Measurements from ENCODE around the gene FBXO21. TPM values are rescaled to one million over a fixed set of nuclear protein-coding genes. Genes with fewer than 3 reads are reported as not detected.
"Not testable (repeated sequence)": the region's sequence is repeated elsewhere in the genome, so short reads cannot be mapped to it uniquely, and the experiment has no call there.

Gene FBXO21, protein sequence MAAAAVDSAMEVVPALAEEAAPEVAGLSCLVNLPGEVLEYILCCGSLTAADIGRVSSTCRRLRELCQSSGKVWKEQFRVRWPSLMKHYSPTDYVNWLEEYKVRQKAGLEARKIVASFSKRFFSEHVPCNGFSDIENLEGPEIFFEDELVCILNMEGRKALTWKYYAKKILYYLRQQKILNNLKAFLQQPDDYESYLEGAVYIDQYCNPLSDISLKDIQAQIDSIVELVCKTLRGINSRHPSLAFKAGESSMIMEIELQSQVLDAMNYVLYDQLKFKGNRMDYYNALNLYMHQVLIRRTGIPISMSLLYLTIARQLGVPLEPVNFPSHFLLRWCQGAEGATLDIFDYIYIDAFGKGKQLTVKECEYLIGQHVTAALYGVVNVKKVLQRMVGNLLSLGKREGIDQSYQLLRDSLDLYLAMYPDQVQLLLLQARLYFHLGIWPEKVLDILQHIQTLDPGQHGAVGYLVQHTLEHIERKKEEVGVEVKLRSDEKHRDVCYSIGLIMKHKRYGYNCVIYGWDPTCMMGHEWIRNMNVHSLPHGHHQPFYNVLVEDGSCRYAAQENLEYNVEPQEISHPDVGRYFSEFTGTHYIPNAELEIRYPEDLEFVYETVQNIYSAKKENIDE
- polyA plus RNA-seq = 10 to 100 TPM; 10.3 to 10.7 (median 10.6) TPM

DNA sequence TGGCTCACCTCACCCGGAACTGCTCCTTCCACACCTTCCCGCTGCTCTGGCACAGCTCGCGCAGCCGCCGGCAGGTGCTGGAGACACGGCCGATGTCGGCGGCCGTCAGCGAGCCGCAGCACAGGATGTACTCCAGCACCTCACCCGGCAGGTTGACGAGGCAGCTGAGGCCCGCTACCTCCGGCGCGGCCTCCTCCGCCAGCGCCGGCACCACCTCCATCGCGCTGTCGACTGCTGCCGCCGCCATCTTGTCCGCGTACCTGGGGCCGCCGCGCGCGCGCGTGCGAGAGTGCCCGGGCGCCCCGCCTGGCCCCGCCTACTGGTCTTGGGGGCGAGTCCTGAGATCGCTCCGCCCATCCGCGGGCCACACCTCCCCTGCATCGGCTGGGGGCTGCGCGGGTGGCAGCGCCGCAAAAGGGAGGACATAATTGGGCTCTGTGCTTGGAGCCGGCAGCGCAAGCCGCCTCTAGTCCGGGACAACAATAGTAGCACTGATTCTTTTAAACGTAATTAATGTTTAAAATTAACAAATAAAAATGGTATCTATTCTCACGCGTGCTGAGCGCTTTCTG lies at the start of gene FBXO21:
TSS of gene FBXO21 (minus strand) at position 261 of the 572 bp plus-strand sequence. CDS start at position 247, 14 bp downstream.
- H3K27ac ChIP-seq (ENCODE audit: low read depth, low read length) = peak within 1 kb of the TSS; percentile 44
- 1 to 2% (median 2%) methylated on average over 48 to 59 of the region's 59 CpGs for WGBS, 3 donors

DNA sequence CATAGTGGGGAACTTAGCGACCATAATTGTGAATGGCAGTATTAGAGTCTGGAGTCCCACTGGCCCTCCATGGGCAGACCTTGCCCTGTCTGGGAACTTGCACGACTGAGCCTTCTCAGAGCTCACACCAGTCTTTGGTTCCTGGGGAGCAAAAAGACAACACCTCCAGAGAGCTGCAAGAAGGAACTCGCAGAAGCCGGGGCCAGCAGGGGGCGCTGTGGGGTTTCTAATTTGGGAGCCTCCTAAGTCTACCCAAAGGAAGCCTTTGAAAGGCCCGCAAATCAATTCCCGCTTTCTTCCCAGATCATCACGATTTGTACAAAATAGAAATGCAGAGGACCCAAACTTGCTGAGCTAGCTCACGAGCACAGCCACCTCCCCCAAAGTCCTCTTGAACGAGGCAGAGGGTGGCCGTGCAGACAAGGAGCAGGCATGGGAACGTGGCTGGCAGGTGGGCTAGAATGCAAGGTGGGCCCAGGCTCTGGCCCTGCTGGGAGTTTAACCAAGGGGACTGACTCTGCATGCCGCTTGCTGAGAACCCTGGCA lies 46.3 kb upstream of the FBXO21 start:
- 7 to 24% (median 9%) methylated on average over 13 of the region's 13 CpGs for WGBS, 3 donors
- no peak overlapping the region for H3K27ac ChIP-seq (ENCODE audit: low read depth, low read length)

DNA sequence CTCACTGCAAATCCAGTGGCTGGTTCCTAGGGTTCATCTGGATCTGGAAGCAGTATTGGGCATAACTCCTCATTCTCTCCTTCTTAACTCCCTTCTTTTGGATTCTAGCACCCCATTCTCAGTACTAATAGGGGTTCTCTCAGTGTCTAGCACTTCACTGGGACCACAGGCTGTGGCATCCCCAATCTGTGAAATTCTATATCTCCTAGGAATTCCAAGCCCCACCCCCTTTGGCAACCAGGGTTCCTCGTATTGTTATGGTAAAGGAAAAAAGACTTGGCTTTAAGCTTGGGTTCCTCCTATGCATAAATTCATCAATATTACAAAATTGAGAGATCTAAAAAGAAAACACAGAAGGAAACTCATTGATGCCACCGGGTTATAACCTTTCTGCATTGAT lies 45.0 kb upstream of the FBXO21 start:
- H3K27ac ChIP-seq (ENCODE audit: low read depth, low read length) = no peak overlapping the region
- 26 to 47% (median 40%) methylated on average over 2 of the region's 2 CpGs for WGBS, 3 donors

DNA sequence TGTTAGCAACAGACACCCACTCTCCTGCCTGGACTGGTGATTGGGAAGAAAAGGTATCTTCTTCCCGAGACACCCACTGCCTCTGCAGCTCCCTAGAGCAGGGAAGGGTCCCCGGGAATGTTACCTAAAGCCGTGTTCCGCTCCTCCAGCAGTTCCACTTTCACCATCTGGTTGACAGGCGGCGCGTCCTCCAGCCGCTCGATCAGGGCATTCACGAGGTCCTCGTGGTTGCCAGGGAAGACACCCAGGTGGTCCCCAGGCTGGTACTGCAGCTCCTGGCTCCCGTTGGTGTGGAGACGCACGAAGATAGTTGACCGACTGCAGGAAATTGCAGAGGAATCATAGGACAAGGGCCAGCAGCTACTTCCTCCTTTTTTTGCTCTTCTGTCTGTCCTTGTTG lies 44.2 kb upstream of the FBXO21 start:
- H3K27ac ChIP-seq (ENCODE audit: low read depth, low read length) = no peak overlapping the region
- WGBS, 3 donors = 76 to 91% (median 83%) methylated on average over 15 of the region's 15 CpGs

DNA sequence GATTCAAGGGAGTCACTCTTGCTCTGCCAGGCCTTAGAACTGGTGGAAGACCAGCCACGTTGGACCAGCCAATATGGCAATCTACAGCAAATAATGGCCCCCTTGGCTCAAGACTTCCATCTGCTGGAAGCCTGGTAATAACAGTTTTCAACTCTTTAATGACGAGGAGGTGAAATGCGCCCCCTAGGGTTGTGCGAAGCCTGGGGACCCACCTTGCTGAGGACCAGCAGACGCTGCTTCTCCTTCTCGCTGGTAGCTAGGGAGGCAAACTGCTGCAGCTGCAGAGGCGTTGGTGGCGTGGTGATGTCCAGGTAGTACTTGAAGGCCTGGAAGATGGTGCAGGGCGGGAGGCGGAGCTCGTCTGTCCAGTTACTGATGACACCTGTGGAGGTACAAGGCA lies 41.5 kb upstream of the FBXO21 start:
- no peak overlapping the region for H3K27ac ChIP-seq (ENCODE audit: low read depth, low read length)
- WGBS, 3 donors = 79 to 88% (median 85%) methylated on average over 11 of the region's 11 CpGs

DNA sequence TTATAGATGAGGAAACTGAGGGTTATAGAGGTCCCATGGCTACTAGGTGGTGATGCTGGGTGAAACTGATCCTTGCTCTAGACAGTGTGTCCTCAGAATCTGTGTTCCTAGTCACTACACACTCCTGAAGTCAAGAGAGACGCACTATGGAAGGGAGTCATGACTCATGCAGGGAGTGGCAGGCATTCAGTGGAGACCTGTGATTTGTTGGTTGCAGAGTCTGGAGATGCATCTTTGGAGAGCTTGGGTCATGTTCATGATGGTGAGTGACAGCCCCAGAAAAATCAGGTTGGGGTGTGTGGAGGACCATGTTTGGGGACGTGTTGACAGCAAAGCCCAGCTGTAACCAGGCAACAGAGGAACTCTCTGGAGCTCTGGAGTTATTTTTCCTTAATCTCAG lies 38.0 kb upstream of the FBXO21 start:
- WGBS, 3 donors = 48 to 73% (median 64%) methylated on average over 2 of the region's 2 CpGs

DNA sequence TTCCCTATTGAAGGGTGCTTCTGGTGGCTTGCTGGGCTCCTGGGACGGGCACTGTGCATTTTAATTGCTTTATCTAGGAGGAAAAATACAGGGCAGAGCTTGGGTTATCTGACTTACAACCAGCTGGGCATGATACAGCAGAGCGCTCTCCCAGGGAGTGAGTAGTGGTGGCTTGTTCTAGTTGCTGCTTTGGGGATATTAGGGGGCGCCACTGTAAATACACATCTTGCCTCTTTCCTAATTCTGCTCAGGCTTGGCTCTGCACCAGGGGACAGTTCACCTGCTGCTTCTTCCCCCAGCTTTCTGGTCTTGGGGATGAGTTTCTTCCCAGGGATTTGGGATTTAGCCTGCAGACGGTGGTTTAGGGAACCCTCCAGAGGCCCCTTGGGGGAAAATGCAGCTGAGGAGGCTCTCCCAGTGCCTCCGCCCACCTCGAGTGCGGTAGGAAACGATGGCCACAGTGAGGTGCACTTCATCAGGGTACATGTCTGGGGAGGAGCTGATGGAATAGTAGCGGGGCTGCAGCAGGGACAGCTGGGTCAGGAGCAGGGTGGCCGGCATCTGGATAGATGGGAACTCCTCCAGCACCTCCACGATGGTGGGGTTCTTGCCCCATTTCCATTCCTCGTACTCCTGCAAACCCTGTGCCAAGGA lies 36.9 kb upstream of the FBXO21 start:
- 47 to 68% (median 50%) methylated on average over 12 of the region's 12 CpGs for WGBS, 3 donors
- H3K27ac ChIP-seq (ENCODE audit: low read depth, low read length) = no peak overlapping the region

More for the DNA sequence above, 38.0 kb upstream of the FBXO21 start:
- no peak overlapping the region for H3K27ac ChIP-seq (ENCODE audit: low read depth, low read length)

DNA sequence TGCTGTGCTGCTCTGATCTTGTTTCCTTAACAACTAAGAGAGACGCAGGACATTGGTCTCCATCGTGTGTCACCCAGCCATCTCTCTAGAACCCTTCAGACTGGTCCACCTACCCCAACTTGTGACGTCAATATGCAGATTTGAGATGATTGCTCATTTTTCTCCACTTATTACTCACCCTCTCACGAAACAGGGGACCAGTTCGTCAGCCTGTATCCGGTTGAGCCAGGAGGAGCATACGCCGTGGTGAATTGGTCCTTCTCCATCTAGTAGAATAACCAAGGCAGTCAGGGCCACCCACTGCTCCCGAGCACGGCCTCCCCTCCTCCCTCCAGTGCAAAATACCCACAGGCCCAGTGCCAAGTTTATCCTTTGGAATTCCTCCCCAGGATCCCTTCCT lies 36.2 kb upstream of the FBXO21 start:
- WGBS, 3 donors = 82 to 87% (median 85%) methylated on average over 10 of the region's 10 CpGs
- no peak overlapping the region for H3K27ac ChIP-seq (ENCODE audit: low read depth, low read length)

DNA sequence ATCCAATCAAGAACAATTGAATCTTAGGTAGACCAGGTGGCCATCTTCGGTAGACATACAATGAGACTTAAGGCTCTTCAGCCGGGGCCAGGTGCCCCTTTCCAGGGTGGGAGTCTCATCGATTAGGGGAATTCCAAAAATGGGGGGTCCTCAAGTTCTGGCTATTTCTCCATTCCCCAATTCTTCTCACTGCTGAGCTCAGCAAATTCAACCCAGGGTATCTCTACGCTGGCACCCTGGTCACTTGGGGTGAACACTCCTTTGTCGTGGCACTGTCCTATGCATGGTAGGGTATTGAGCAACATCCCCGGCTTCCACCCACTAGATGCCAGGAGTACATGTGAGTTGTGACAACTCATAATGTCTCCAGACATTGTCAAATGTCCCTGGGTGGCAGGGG lies 34.9 kb upstream of the FBXO21 start:
- no peak overlapping the region for H3K27ac ChIP-seq (ENCODE audit: low read depth, low read length)
- WGBS, 3 donors = 78 to 92% (median 83%) methylated on average over 6 of the region's 6 CpGs

DNA sequence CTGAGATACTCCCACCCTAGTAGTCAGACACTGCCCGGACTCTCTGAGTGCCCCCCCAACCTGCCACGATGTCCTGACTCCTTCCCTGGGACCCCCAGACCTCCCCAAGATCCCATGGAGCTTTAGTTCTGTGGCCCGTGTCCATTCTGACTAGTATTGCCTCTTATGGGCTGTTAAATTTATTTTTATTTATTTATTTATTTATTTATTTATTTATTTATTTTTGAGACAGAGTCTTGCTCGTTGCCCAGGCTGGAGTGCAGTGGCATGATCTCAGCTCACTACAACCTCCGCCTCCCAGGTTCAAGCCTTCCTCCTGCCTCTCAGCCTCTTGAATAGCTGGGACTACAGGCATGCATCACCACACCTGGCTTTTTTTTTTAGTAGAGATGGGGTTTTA lies 30.7 kb upstream of the FBXO21 start:
- H3K27ac ChIP-seq (ENCODE audit: low read depth, low read length) = not testable (repeated sequence)
- 73 to 88% (median 76%) methylated on average over 5 of the region's 5 CpGs for WGBS, 3 donors

DNA sequence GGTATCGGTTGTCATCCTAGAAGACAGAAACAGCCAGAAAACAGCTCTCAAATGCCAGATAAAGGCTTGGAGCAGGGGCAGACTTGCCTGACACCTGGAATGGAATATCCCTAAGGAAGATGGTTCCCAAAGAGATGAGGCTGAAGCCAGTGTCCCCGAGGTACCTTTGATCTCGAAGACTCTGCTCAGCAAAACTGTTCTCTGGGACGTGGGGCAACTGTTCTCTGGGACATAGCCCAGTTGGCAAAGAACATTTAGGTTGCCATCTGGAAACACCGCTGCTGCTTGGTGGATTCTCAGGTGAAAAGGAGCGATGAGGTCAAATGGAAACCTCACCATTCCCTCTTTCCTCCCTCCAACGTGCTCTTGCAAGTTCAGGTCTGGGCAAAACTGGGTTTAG lies 27.9 kb upstream of the FBXO21 start:
- 76 to 81% (median 77%) methylated on average over 7 of the region's 7 CpGs for WGBS, 3 donors
- H3K27ac ChIP-seq (ENCODE audit: low read depth, low read length) = no peak overlapping the region

DNA sequence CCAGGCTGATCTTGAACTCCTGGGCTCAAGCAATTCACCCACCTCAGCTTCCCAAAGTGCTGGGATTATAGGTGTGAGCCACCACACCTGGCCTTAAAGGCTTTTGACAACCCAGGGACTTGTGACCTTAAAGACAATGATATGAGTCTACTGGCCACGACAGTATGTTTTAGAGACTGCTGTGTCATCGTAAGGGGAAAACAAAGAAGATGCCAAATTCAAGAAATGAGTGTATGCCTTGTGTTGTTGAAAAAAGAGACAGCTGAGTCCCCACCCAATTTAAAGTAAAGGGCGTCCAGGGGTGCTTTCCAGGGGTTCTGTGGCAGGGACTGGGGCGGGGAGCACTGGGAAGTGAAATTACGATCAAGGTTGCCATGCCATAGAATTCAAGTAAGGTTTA lies 26.4 kb upstream of the FBXO21 start:
- no peak overlapping the region for H3K27ac ChIP-seq (ENCODE audit: low read depth, low read length)
- WGBS, 3 donors = 72 to 81% (median 80%) methylated on average over 5 of the region's 5 CpGs

DNA sequence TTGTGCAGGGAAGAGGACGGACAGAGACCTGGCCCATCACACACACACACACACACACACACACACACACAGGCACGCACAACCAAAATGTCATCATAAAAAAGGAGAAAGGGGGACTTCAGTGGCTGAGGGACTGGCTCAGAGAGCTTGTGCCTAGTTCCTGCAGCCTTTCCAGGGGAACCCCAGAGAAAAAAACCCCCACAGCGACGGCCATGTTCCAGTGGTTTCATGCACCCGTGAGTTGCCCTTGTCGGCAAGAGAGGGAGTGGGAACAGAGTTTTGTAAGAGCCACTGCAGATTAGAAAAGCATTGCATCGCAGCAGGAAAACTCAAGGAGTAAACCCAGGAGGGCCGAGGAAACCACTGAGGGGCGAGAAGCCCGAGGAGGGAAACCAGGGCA lies 24.5 kb upstream of the FBXO21 start:
- no peak overlapping the region for H3K27ac ChIP-seq (ENCODE audit: low read depth, low read length)
- 69 to 79% (median 76%) methylated on average over 10 of the region's 10 CpGs for WGBS, 3 donors

DNA sequence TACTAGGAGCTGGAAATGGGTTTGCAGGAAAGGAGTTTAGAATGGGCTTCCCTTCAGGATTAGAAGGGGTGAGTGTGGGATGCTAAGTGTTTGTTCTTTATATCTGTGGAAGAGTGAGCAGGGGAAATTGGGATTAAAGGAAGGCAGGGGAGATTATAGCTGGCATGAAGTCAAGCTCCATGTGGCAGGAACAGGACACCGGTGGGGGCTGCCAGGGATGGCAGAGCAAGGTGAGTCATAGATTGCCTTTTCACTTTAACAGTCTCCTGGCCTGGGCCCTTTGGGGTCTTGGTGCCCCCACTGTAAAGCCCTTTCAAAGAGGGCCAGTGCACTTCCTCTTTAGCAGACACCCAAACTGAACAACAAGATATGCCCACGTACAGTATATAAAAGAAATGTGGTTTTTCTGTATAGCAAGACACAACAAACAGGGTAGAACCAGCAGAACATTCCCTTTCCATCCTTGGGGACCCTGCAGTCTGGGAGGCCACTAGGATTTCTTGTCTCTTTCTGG lies 23.1 kb upstream of the FBXO21 start:
- no peak overlapping the region for H3K27ac ChIP-seq (ENCODE audit: low read depth, low read length)
- 23 to 50% (median 27%) methylated on average over 2 of the region's 2 CpGs for WGBS, 3 donors

DNA sequence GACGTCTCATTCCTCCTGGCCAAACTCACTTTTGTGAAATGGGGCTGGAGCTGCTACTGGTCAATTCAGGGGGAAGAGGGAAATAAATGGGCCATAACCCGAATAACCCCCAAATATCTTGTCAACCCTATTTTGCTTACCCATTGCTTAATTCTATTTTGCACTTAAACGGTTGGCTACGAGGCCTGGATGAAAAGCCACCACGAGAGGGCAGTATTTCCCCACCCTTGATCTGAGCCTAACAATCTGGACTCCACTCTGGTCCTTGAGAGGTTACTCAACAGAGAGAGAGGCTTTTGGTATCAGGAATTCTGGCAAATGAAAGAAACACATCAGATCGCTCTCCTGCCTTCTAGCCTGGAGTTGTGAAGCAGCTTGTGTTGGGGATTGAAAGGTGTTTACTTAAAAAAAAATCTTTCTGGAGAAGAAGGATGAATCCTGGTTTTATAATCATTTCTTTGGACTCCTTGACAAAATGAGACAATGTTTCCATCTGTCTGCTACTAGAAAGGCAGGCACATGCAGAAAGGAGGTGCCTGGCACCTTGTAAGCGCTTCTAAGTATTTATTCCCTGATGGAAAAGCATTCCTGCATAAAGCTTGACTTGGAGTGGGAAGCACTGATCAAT lies 22.4 kb upstream of the FBXO21 start:
- 16 to 20% (median 17%) methylated on average over 7 of the region's 7 CpGs for WGBS, 3 donors
- H3K27ac ChIP-seq (ENCODE audit: low read depth, low read length) = no peak overlapping the region

DNA sequence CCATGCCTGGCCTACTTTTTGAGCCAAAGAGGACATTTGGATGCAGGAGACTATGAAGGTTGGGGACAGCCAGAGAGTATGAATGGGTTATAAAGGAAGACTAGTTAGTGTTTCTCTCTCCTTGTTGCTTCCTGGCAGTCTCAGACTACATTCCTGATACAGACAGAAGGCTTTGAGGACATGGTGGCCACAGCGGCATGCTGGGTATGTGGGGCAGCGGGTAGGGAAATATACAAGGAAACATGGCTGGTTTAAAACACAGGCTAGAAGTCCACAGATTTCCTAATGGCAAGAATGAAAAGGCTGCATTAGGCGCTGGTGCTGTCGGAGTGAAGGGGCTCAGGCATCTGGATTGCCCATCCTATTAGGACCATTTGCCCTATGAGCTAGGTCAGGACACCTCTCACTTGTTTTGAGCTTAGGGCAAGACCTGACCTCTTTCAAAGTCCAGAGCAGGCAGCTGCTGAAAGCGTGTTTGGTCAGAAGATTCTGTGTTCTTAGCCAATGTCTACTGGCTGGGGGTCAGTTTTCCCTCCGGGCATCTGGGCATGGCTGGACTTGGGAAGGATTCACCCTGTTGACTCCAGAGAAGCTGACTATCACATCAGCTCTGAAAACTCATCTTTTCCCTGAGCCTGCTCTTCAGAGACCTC lies 20.1 kb upstream of the FBXO21 start:
- WGBS, 3 donors = 86 to 94% (median 91%) methylated on average over 6 of the region's 6 CpGs
- no peak overlapping the region for H3K27ac ChIP-seq (ENCODE audit: low read depth, low read length)

DNA sequence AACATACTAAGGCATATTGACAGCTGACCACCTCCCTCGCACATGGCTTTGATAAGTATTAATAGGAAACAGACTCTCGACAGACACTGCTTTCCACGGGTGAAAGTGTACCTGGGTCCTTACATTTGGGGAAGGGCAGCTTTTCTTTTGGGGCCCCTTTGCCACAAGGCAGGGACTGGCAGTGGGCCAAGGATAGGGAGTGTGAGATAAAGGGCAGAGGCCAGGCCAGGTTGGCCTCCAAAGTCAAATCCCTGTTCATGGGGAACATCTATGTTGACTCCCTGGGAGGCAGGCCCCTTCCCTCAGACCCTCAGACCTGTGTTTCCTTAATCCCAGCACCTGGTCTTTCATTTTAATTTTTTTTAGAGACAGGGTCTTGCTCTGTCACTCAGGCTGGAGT lies 19.4 kb upstream of the FBXO21 start:
- H3K27ac ChIP-seq (ENCODE audit: low read depth, low read length) = no peak overlapping the region
- 71 to 85% (median 73%) methylated on average over 3 of the region's 3 CpGs for WGBS, 3 donors

Measured in adipose tissue (tissue), 3 donors.